Naive B cell (primary cell): ENCODE results near the gene PRR15L. TPM values are rescaled to one million over a fixed set of nuclear protein-coding genes. Genes with fewer than 3 reads are reported as not detected.
A peak's percentile ranks its signal among the peaks of the same experiment; 100 is the strongest.
"Not testable (repeated sequence)": the region's sequence is repeated elsewhere in the genome, so short reads cannot be mapped to it uniquely, and the experiment has no call there.

Experiments
- ATAC-seq, 2 donors: fragments of 150-1000 bp; cut with Tn5 transposase; 2 replicates each; pipeline ENCODE4 v1.10.0; 2021; ENCODE audit warnings: low read depth in 2 of 2, mild to moderate bottlenecking in 2 of 2, moderate library complexity in 2 of 2
- DNase-seq: peaks from one replicate; pipeline ENCODE4 v3.0.0; 2022
- H3K27ac Mint-ChIP-seq, 6 donors: one replicate each; pipeline ENCODE4 v1.8.0; 2020 to 2022; ENCODE audit warnings: mild to moderate bottlenecking in 6 of 6, mixed read lengths in 6 of 6, moderate library complexity in 5 of 6, inconsistent platforms in 2 of 6
- H3K27me3 Mint-ChIP-seq, 3 donors: one replicate each; pipeline ENCODE4 v1.8.0; 2021 to 2022; ENCODE audit warnings: mixed read lengths in 3 of 3, mild to moderate bottlenecking in 1 of 3
- H3K36me3 Mint-ChIP-seq, 2 donors: one replicate each; pipeline ENCODE4 v1.8.0; 2020 to 2022; ENCODE audit warnings: mixed read lengths in 2 of 2, inconsistent platforms in 1 of 2, mild to moderate bottlenecking in 1 of 2
- H3K4me1 Mint-ChIP-seq, 3 donors: one replicate each; pipeline ENCODE4 v1.8.0; 2020 to 2022; ENCODE audit warnings: mixed read lengths in 3 of 3, inconsistent platforms in 1 of 3, mild to moderate bottlenecking in 1 of 3, moderate library complexity in 1 of 3
- H3K4me3 Mint-ChIP-seq, 8 donors: one replicate each; pipeline ENCODE4 v1.8.0; 2020 to 2022; ENCODE audit warnings: mild to moderate bottlenecking in 8 of 8, mixed read lengths in 8 of 8, moderate library complexity in 8 of 8, inconsistent platforms in 2 of 8
- H3K9me3 Mint-ChIP-seq, 7 donors: one replicate each; pipeline ENCODE4 v1.8.0; 2020 to 2022; ENCODE audit warnings: mixed read lengths in 7 of 7, mild to moderate bottlenecking in 5 of 7, inconsistent platforms in 2 of 7, moderate library complexity in 1 of 7
- polyA plus RNA-seq, 6 donors: library from polyadenylated mRNA; unstranded; fragments of 300-500 nt; fragmentation: Illumina TruSeq; gene quantifications; one replicate each; pipeline ENCODE4 v1.2.3, GENCODE V29; 2021; ENCODE audit warnings: low read depth in 6 of 6

Gene PRR15L, protein sequence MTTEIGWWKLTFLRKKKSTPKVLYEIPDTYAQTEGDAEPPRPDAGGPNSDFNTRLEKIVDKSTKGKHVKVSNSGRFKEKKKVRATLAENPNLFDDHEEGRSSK
- polyA plus RNA-seq, result under 1 TPM in 1 of 6 donors, not detected in 5; 0.25 TPM

DNA sequence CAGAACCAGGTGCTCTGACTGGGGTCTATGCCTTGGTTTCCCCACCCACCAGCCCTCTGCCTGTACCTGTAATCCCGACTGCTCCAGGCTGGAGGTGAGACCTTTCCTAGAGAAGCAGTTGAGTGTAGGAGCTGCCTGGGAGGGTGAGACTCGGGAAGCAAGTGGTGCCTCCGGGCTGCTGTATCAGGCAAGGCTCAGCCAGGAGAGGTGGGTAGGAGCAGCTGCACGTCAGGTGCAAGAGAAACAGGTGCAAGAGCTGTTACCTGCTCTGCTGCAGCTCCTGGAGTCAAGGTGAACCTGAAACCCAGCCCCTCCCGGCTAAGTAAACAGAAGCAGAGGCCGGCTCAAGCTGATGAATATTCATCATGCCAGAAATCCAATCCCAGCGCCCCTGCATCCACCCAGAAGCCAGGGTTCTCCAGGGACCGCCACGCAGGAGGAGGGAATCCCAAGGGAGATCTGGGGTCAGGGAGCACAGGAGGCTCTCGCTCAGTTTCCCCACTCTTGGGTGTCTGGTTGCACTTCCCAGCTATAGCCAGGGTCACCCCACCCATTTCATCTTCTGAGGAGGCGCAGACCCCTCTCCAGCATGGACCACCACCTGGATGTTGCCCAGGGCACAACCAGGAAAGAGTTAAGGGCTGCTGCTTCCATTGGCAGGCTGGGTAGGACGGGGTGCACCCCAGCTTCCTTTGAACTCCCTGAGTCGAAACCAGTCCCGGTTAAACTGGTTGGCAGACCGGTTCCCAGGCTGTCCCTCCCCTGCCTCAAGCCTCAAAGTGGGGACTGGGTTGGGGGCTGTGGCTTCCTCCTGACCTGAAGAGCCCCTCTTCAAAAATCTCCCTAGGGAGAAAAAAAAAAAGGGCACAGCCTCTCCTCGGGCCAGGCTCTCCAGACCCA lies at the start of gene PRR15L:
PRR15L (minus strand) TSS at position 293 of the 900 bp plus-strand sequence. CDS start 4,649 bp downstream, outside the sequence.
- no peak within 1 kb of the TSS for H3K4me3 Mint-ChIP-seq
- H3K36me3 Mint-ChIP-seq, result no peaks in the 10 kb centered on the region
- ATAC-seq, result no peak
- no peak for DNase-seq
- no peak within 1 kb of the TSS for H3K27ac Mint-ChIP-seq
- H3K27me3 Mint-ChIP-seq, result no peaks in the 10 kb centered on the region
- H3K4me1 Mint-ChIP-seq, result no peaks in the 10 kb centered on the region
- no peaks in the 10 kb centered on the region for H3K9me3 Mint-ChIP-seq

GRCh38 chr17:48006936-48007709 lies 49.4 kb upstream of the PRR15L start:
- DNase-seq (no peak), ATAC-seq (no peak)
- H3K36me3 Mint-ChIP-seq, result no peaks in the 10 kb centered on the region
- peaks cover 43 to 53% (median 51%) of the 10 kb centered on the region in 3 donors for H3K27me3 Mint-ChIP-seq
- H3K27ac Mint-ChIP-seq, result peak overlapping the region in 1 of 6 donors; percentile 51
- no peaks in the 10 kb centered on the region for H3K9me3 Mint-ChIP-seq
- peaks cover 10 to 17% (median 17%) of the 10 kb centered on the region in 3 donors for H3K4me1 Mint-ChIP-seq
- no peak overlapping the region for H3K4me3 Mint-ChIP-seq

- Mint-ChIP-seq H3K9me3 (no peaks in the 10 kb centered on the region), H3K27me3 (peaks cover 30 to 39% (median 37%) of the 10 kb centered on the region in 3 donors), H3K36me3 (no peaks in the 10 kb centered on the region), H3K27ac (no peak overlapping the region), H3K4me3 (no peak overlapping the region), H3K4me1 (peaks cover 0 to 7% (median 6%) of the 10 kb centered on the region in 3 donors)
- no peak for DNase-seq
- no peak for ATAC-seq
These were observed 47.3 kb upstream of the PRR15L start for GRCh38 chr17:48004983-48005382.

GRCh38 chr17:48003417-48004151 lies 45.9 kb upstream of the PRR15L start:
- Mint-ChIP-seq H3K27ac (no peak overlapping the region), H3K27me3 (peaks cover 21 to 34% (median 30%) of the 10 kb centered on the region in 3 donors), H3K36me3 (no peaks in the 10 kb centered on the region), H3K4me3 (no peak overlapping the region), H3K9me3 (no peaks in the 10 kb centered on the region), H3K4me1 (peaks cover 0 to 7% (median 6%) of the 10 kb centered on the region in 3 donors)
- no peak for DNase-seq
- ATAC-seq, result no peak

DNA sequence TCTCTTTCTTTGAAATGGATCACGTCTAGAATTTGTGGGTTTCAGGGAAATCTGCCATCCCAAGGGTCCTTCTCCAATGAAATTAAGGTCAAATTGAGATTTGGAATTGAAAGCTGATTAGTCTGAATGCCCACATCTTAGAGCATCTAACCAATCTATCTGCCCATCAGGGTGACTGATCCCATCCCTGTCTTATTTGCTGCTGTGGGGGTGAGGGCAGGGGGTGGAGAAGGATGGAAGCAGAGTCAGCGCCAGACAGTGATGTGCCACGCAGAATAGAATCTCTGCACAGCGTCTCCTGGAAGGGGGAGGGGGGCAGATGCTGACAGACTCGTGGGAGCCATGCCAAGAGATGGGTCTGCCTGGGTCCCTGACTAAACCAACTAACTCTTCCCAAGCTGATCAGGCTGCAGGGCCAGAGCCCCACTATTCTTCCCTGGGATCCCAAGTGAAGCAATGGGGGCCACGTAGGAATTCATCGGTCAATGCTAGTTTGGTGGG lies 45.3 kb upstream of the PRR15L start:
- H3K27ac Mint-ChIP-seq, result no peak overlapping the region
- H3K4me1 Mint-ChIP-seq, result peaks cover 0 to 7% (median 6%) of the 10 kb centered on the region in 3 donors
- DNase-seq (no peak), ATAC-seq (no peak)
- no peaks in the 10 kb centered on the region for H3K9me3 Mint-ChIP-seq
- no peaks in the 10 kb centered on the region for H3K36me3 Mint-ChIP-seq
- H3K4me3 Mint-ChIP-seq, result no peak overlapping the region
- peaks cover 18 to 32% (median 30%) of the 10 kb centered on the region in 3 donors for H3K27me3 Mint-ChIP-seq

DNA sequence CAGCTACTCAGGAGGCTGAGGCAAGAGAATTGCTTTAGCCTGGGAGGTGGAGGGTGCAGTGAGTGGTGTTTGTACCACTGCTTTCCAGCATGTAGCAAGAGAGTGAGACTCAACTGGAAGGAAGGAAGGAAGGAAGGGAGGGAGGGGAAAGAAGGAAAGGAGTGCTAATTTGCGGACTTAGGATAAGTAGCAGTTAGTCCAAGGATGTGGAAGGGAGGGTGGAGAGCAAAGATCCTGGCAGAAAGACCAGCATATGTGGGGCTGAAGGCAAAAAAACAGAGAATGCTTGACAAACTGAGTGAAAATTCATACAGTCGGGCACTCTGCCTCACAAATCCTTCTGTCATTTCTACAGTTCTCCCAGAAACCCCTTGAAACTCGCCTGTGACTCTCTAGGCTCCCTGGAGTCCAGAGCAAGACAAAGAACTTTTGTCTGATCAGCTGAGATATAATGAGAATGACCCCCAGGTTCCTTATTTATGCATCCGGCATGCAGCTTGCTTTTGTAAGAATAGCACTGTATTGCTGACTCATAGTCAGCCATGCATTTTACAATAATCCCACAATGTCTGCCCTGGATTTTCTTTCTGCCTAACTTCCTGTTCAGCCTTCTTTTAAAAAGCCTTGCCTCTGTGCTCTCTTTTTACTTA lies 44.7 kb upstream of the PRR15L start:
- ATAC-seq (peak in 1 of 2 donors; percentile 33), DNase-seq (no peak)
- no peak overlapping the region for H3K4me3 Mint-ChIP-seq
- H3K4me1 Mint-ChIP-seq, result peaks cover 0 to 7% (median 6%) of the 10 kb centered on the region in 3 donors
- H3K36me3 Mint-ChIP-seq, result no peaks in the 10 kb centered on the region
- H3K27ac Mint-ChIP-seq, result no peak overlapping the region
- H3K27me3 Mint-ChIP-seq, result peaks cover 18 to 31% (median 29%) of the 10 kb centered on the region in 3 donors
- H3K9me3 Mint-ChIP-seq, result no peaks in the 10 kb centered on the region

GRCh38 chr17:48001657-48002056 lies 44.0 kb upstream of the PRR15L start:
- H3K9me3 Mint-ChIP-seq, H3K4me3 Mint-ChIP-seq, DNase-seq, ATAC-seq, H3K36me3 Mint-ChIP-seq, H3K4me1 Mint-ChIP-seq, H3K27ac Mint-ChIP-seq: not testable (repeated sequence)
- H3K27me3 Mint-ChIP-seq, result peaks cover 13 to 25% (median 23%) of the 10 kb centered on the region in 3 donors

- H3K4me3 Mint-ChIP-seq, result no peak overlapping the region
- H3K36me3 Mint-ChIP-seq, result no peaks in the 10 kb centered on the region
- peaks cover 17 to 29% (median 25%) of the 10 kb centered on the region in 3 donors for H3K27me3 Mint-ChIP-seq
- no peak for DNase-seq
- no peak for ATAC-seq
- no peaks in the 10 kb centered on the region for H3K9me3 Mint-ChIP-seq
- H3K4me1 Mint-ChIP-seq, result peaks cover 0 to 7% (median 6%) of the 10 kb centered on the region in 3 donors
- no peak overlapping the region for H3K27ac Mint-ChIP-seq
These were observed 43.5 kb upstream of the PRR15L start for GRCh38 chr17:48001197-48001596.

- H3K36me3 Mint-ChIP-seq, result no peaks in the 10 kb centered on the region
- peaks cover 0 to 7% (median 6%) of the 10 kb centered on the region in 3 donors for H3K4me1 Mint-ChIP-seq
- DNase-seq (no peak), ATAC-seq (no peak)
- peaks cover 13 to 32% (median 19%) of the 10 kb centered on the region in 3 donors for H3K27me3 Mint-ChIP-seq
- H3K27ac Mint-ChIP-seq, result no peak overlapping the region
- no peaks in the 10 kb centered on the region for H3K9me3 Mint-ChIP-seq
- no peak overlapping the region for H3K4me3 Mint-ChIP-seq
These were observed 41.9 kb upstream of the PRR15L start for GRCh38 chr17:47999582-47999981.

- H3K9me3 Mint-ChIP-seq, result no peaks in the 10 kb centered on the region
- H3K36me3 Mint-ChIP-seq, result no peaks in the 10 kb centered on the region
- ATAC-seq, result no peak
These were observed 40.4 kb upstream of the PRR15L start for GRCh38 chr17:47998044-47998443.

GRCh38 chr17:47997586-47997985 lies 39.9 kb upstream of the PRR15L start:
- no peaks in the 10 kb centered on the region for H3K36me3 Mint-ChIP-seq
- no peaks in the 10 kb centered on the region for H3K9me3 Mint-ChIP-seq
- no peak for DNase-seq
- peaks cover 0 to 5% (median 2%) of the 10 kb centered on the region in 3 donors for H3K4me1 Mint-ChIP-seq
- ATAC-seq, result no peak
- peaks cover 7 to 29% (median 27%) of the 10 kb centered on the region in 3 donors for H3K27me3 Mint-ChIP-seq
- no peak overlapping the region for H3K27ac Mint-ChIP-seq
- no peak overlapping the region for H3K4me3 Mint-ChIP-seq

More at GRCh38 chr17:47998044-47998443, 40.4 kb upstream of the PRR15L start:
- DNase-seq, result no peak
- Mint-ChIP-seq H3K27ac (no peak overlapping the region), H3K4me3 (no peak overlapping the region), H3K4me1 (peaks cover 0 to 7% (median 6%) of the 10 kb centered on the region in 3 donors), H3K27me3 (peaks cover 9 to 31% (median 23%) of the 10 kb centered on the region in 3 donors)

DNA sequence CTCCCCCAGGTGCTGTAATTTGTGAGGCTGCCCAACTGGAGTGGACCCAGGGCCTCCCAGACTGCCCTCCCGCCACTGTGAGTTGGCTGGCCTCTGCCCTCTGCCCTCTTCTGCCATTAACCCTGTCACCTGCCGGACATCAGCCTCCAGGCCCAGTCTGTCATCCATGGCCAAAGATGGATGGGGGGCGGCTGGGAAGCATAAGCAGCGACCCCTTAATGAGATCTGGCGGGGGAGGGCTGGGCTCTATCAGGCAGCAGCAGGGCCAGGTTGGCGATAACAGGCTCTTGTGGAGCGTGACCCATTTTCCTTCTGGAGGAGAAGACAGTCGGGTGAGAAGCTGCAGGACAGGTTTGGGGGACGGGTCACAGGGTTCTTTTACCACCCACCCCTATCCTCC lies 38.5 kb upstream of the PRR15L start:
- no peak overlapping the region for H3K4me3 Mint-ChIP-seq
- H3K27ac Mint-ChIP-seq, result no peak overlapping the region
- H3K4me1 Mint-ChIP-seq, result no peaks in the 10 kb centered on the region
- no peaks in the 10 kb centered on the region for H3K36me3 Mint-ChIP-seq
- ATAC-seq (no peak), DNase-seq (no peak)
- no peaks in the 10 kb centered on the region for H3K9me3 Mint-ChIP-seq
- H3K27me3 Mint-ChIP-seq, result peaks cover 5 to 30% (median 29%) of the 10 kb centered on the region in 3 donors
